Endodermal cell (in vitro differentiated cells): Measurements from ENCODE around the gene AMACR. TPM values are rescaled to one million over a fixed set of nuclear protein-coding genes. Genes with fewer than 3 reads are reported as not detected.

Experiments used
- DNase-seq: peaks from one replicate; pipeline ENCODE4 v3.0.0-alpha.2; 2017
- H3K27ac ChIP-seq: 2 replicates; pipeline ENCODE4 v1.5.1; 2013; ENCODE audit warnings: mild to moderate bottlenecking, low read depth, low read length, moderate library complexity
- H3K27me3 ChIP-seq: 2 replicates; pipeline ENCODE4 v1.6.1; 2013; ENCODE audit warnings: mild to moderate bottlenecking, low read length, moderate library complexity; ENCODE audit not compliant: insufficient read depth, control insufficient read depth, poor library complexity, severe bottlenecking
- H3K36me3 ChIP-seq: 2 replicates; pipeline ENCODE4 v1.7.0; 2013; ENCODE audit warnings: mild to moderate bottlenecking, low read length, moderate library complexity; ENCODE audit not compliant: control insufficient read depth, insufficient read depth
- H3K4me1 ChIP-seq: one replicate; pipeline ENCODE4 v1.7.0; 2013; ENCODE audit warnings: low read length; ENCODE audit not compliant: control insufficient read depth, insufficient read depth
- H3K4me3 ChIP-seq: 2 replicates; pipeline ENCODE4 v1.5.1; 2013; ENCODE audit warnings: mild to moderate bottlenecking, low read length, moderate library complexity
- H3K9ac ChIP-seq: 2 replicates; pipeline ENCODE4 v1.6.1; 2013; ENCODE audit warnings: mild to moderate bottlenecking, low read length, moderate library complexity; ENCODE audit not compliant: poor library complexity, severe bottlenecking; ENCODE audit errors: extremely low read depth
- H3K9me3 ChIP-seq: 2 replicates; pipeline ENCODE4 v1.6.1; 2013; ENCODE audit warnings: mild to moderate bottlenecking, low read length, moderate library complexity; ENCODE audit not compliant: control insufficient read depth
- H3K27ac Mint-ChIP-seq: 2 replicates; pipeline ENCODE4 v1.8.0; 2020; ENCODE audit warnings: mixed read lengths
- H3K27me3 Mint-ChIP-seq: 2 replicates; pipeline ENCODE4 v1.8.0; 2021; ENCODE audit warnings: mild to moderate bottlenecking, mixed read lengths; ENCODE audit not compliant: insufficient read depth
- H3K36me3 Mint-ChIP-seq: 2 replicates; pipeline ENCODE4 v1.8.0; 2020; ENCODE audit warnings: low read depth, mixed read lengths
- H3K4me1 Mint-ChIP-seq: 2 replicates; pipeline ENCODE4 v1.8.0; 2020; ENCODE audit warnings: mixed read lengths
- H3K4me3 Mint-ChIP-seq: 2 replicates; pipeline ENCODE4 v1.8.0; 2020; ENCODE audit warnings: mild to moderate bottlenecking, moderate library complexity, mixed read lengths
- H3K9me3 Mint-ChIP-seq: 2 replicates; pipeline ENCODE4 v1.8.0; 2020; ENCODE audit warnings: mild to moderate bottlenecking, mixed read lengths
- WGBS, 2 experiments: methylation state at CpG; one replicate each; pipeline versions ENCODE4 v1.1.5 to v1.1.7; 2013; ENCODE audit warnings: missing lambda C conversion rate in 2 of 2, mixed read lengths in 1 of 2; ENCODE audit not compliant: insufficient coverage in 1 of 2, insufficient read length in 1 of 2; 5-methylcytosine and 5-hydroxymethylcytosine counted together
- total RNA-seq, 2 donors: library from RNA; stranded (reverse); fragmentation: NEBNext Ultra II Directional in 1 of 2; extraction: Animal tissue kit (Norgen Biotek cat#: 25700) in 1 of 2; gene quantifications; 2 replicates in 1 of 2; 3 replicates in 1 of 2; pipeline ENCODE4 v1.2.1, GENCODE V29; 2021
- TF ChIP-seq, protein P1 (sequence below): fragments of 200-600 bp; sonication (generic); conservative IDR thresholded peaks from 2 replicates; pipeline ENCODE4 v1.5.0; 2021; ENCODE audit warnings: antibody characterized with exemption, mild to moderate bottlenecking

Gene AMACR
- total RNA-seq, 2 donors from 2014 or later = 12.4 to 16.8 TPM

DNA sequence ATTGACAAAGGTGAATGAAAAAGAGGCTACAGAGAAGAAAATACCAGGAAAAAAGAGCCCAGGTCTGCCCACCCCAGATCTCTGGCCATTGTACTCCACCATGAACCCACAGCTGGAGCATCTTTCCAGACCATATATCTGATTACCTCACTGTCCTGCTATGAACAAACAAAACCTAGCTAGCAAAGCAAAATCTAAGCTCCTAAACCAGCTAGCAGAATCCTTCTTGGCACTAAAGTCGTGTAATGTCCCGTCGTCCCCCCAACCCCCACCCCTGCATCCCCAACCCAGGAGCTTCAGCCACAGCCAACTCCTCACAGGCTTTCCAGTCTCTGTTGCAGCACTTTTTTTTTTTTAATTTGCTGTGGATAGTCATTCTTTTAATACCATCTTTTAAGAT lies 32.6 kb upstream of the AMACR start:
- 80% methylated on average over 3 of the region's 3 CpGs; no CpG with 5 or more reads in 1 of the 2 experiments for WGBS, 2 experiments
- H3K27ac Mint-ChIP-seq = no peak overlapping the region
- no peaks in the 10 kb centered on the region for H3K36me3 Mint-ChIP-seq
- no peak overlapping the region for H3K4me3 Mint-ChIP-seq
- H3K9me3 ChIP-seq = no peaks in the 10 kb centered on the region
- TF ChIP-seq, protein P1, sequence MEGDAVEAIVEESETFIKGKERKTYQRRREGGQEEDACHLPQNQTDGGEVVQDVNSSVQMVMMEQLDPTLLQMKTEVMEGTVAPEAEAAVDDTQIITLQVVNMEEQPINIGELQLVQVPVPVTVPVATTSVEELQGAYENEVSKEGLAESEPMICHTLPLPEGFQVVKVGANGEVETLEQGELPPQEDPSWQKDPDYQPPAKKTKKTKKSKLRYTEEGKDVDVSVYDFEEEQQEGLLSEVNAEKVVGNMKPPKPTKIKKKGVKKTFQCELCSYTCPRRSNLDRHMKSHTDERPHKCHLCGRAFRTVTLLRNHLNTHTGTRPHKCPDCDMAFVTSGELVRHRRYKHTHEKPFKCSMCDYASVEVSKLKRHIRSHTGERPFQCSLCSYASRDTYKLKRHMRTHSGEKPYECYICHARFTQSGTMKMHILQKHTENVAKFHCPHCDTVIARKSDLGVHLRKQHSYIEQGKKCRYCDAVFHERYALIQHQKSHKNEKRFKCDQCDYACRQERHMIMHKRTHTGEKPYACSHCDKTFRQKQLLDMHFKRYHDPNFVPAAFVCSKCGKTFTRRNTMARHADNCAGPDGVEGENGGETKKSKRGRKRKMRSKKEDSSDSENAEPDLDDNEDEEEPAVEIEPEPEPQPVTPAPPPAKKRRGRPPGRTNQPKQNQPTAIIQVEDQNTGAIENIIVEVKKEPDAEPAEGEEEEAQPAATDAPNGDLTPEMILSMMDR = no peak
- H3K4me1 Mint-ChIP-seq = peaks cover 1% of the 10 kb centered on the region
- no peak overlapping the region for H3K9ac ChIP-seq
- peaks cover 3% of the 10 kb centered on the region for H3K4me1 ChIP-seq
- no peak overlapping the region for H3K27ac ChIP-seq
- DNase-seq = no peak
- no peaks in the 10 kb centered on the region for H3K36me3 ChIP-seq
- H3K27me3 Mint-ChIP-seq = no peaks in the 10 kb centered on the region
- H3K27me3 ChIP-seq = no peaks in the 10 kb centered on the region
- H3K9me3 Mint-ChIP-seq = no peaks in the 10 kb centered on the region
- H3K4me3 ChIP-seq = no peak overlapping the region

DNA sequence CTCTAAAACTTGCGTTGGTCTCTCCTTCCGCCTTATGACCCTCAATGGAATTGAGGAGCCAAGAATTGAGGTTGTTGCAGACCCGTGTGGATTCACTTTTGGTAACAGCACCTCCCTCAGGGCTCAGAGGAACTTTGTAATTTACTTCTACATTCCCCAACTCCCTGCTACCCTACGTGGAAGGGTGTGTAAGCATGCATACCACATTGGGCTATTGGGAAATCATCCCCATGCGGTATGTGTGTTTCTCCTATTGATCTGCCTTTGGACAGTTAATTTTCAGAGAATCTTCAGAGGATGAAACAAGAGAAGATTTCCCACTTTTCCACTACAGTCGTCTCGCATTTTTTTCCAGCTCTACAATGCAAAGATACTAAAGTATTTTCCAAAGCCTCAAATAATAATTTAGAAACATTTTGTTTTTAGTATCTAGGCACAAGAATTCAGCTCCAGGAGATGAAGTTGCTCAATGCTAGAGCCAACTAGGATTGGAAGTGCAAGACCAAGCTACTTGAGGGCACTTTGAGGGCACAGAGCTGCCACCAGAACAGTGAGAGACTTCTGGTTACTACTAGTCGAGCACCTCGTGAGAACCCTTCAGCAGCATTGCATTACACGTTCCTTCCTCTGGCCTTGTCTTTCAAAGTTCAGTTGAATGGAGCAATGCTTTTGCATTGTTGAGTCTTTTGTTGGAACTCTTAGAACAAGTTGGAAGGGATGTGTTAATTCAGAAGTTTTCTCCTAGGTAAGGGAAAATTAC lies 31.7 kb upstream of the AMACR start:
- H3K27ac Mint-ChIP-seq = no peak overlapping the region
- DNase-seq = no peak
- TF ChIP-seq, protein P1 = no peak
- 93% methylated on average over 5 to 10 of the region's 10 CpGs for WGBS, 2 experiments
- Histone ChIP-seq H3K27ac (no peak overlapping the region), H3K27me3 (no peaks in the 10 kb centered on the region), H3K4me1 (peaks cover 3% of the 10 kb centered on the region), H3K36me3 (no peaks in the 10 kb centered on the region), H3K4me3 (no peak overlapping the region), H3K9me3 (no peaks in the 10 kb centered on the region), H3K9ac (no peak overlapping the region)
- H3K4me3 Mint-ChIP-seq = no peak overlapping the region
- H3K9me3 Mint-ChIP-seq = no peaks in the 10 kb centered on the region
- peaks cover 4% of the 10 kb centered on the region for H3K36me3 Mint-ChIP-seq
- H3K27me3 Mint-ChIP-seq = no peaks in the 10 kb centered on the region
- H3K4me1 Mint-ChIP-seq = peaks cover 1% of the 10 kb centered on the region

DNA sequence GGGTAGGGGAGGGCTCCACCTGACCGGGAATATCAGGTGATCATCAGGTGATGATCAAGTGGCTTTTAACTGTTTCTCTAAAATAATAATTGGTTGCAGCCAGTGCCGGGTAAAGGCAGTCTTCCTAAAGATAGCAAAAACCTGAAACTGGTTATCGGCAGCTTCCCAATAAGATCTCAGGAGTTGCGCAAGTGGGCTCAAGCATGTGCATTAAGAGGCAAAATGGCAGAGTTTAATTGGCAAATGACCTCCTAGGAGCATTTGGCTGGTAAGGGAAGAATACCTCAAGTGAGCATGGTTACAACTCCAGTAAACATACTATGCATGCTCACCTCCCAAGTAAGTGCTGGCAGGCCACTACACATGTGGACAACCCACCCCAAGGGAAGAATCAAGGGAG lies 31.0 kb upstream of the AMACR start:
- TF ChIP-seq, protein P1 = no peak
- H3K4me1 Mint-ChIP-seq = peaks cover 1% of the 10 kb centered on the region

More for the DNA sequence above, 31.0 kb upstream of the AMACR start:
- Histone ChIP-seq H3K27me3 (no peaks in the 10 kb centered on the region), H3K27ac (no peak overlapping the region), H3K36me3 (no peaks in the 10 kb centered on the region), H3K4me1 (peaks cover 3% of the 10 kb centered on the region), H3K9ac (no peak overlapping the region), H3K4me3 (no peak overlapping the region), H3K9me3 (no peaks in the 10 kb centered on the region)
- Mint-ChIP-seq H3K27ac (no peak overlapping the region), H3K4me3 (no peak overlapping the region), H3K9me3 (no peaks in the 10 kb centered on the region), H3K36me3 (peaks cover 7% of the 10 kb centered on the region), H3K27me3 (no peaks in the 10 kb centered on the region)
- 94 to 100% methylated on average over 4 of the region's 4 CpGs for WGBS, 2 experiments
- no peak for DNase-seq
